MM.1S (cell line): ENCODE measurements around the gene TAOK1.

Source experiments
- EZH2 ChIP-seq: fragments of 300-600 bp; sonication (generic); optimal IDR thresholded peaks from 2 replicates; pipeline ENCODE3; 2017; ENCODE audit warnings: low read depth, mild to moderate bottlenecking, antibody characterized with exemption, low read length, mixed read lengths
- EZH2phosphoT487 ChIP-seq: fragments of 300-600 bp; sonication (generic); IDR thresholded peaks from 2 replicates; pipeline ENCODE4 v1.6.1; 2018; ENCODE audit warnings: antibody characterized with exemption, low read length
- TF ChIP-seq, protein P1 (sequence below): fragments of 300-600 bp; sonication (generic); IDR thresholded peaks from 2 replicates; pipeline ENCODE4 v1.5.1; 2016; ENCODE audit warnings: antibody characterized with exemption, low read length, mixed read lengths

DNA sequence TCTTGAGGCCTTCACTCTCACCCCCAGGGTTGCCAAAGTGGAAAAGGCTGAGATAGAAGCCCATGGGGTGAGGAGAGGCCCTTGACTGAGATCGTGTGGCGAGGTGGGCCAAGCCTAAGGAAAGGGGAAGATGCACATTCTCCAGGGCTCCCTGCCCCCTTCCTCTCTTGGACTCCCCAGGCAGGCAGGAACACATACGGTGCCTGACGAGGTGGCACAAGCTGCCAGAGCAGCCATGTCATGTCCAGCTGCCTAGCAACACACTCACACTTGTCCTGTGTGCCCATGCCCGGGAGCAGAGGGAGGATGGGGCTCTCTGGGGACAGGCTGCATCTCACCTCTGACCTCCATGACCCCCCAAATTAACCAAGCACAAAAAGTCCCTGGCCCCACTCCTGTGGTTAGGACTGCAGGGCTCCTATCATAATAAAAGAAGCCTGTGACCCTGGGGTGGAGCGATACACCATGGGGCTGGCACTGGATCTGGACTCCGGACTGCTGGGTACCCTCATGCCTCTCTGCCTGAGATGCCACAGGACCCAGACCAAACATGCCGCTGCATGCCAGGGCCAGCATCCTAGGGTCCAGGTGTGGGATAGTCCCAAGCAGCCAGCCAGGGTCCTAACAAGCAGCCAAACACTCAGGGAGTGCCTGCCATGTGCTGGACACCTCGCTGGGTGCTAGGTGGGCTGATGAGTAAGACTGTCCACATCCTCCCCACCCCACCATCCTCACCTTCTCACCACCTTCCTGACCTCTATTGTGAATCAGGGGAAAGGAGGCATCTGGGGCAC, 196.7 kb downstream of the TAOK1 start:
- TF ChIP-seq EZH2 (no peak), EZH2phosphoT487 (no peak)
- TF ChIP-seq, protein P1, sequence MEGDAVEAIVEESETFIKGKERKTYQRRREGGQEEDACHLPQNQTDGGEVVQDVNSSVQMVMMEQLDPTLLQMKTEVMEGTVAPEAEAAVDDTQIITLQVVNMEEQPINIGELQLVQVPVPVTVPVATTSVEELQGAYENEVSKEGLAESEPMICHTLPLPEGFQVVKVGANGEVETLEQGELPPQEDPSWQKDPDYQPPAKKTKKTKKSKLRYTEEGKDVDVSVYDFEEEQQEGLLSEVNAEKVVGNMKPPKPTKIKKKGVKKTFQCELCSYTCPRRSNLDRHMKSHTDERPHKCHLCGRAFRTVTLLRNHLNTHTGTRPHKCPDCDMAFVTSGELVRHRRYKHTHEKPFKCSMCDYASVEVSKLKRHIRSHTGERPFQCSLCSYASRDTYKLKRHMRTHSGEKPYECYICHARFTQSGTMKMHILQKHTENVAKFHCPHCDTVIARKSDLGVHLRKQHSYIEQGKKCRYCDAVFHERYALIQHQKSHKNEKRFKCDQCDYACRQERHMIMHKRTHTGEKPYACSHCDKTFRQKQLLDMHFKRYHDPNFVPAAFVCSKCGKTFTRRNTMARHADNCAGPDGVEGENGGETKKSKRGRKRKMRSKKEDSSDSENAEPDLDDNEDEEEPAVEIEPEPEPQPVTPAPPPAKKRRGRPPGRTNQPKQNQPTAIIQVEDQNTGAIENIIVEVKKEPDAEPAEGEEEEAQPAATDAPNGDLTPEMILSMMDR, result no peak
